ENCODE results near the gene SLC45A3.

The SLC45A3 gene

GRCh38 chr1:205629751-205630150, 50.6 kb downstream of the SLC45A3 start:
- no peak overlapping the region for H3K4me3 ChIP-seq (ENCODE audit: low read depth, low read length)
- H3K9me3 ChIP-seq: no peaks in the 10 kb centered on the region
- no peak for DNase-seq

GRCh38 chr1:205627956-205628355, 52.4 kb downstream of the SLC45A3 start:
- H3K4me1 ChIP-seq: no peaks in the 10 kb centered on the region; the same call in 1 of the 2 replicates
- no peaks in the 10 kb centered on the region for H3K9me3 ChIP-seq
- DNase-seq: no peak
- peaks cover 6% of the 10 kb centered on the region for H3K36me3 ChIP-seq
- no peak overlapping the region for H3K4me3 ChIP-seq (ENCODE audit: low read depth, low read length)
- no peak for TF ChIP-seq CTCF (IDR thresholded peaks at IDR 0.05; ENCODE audit: low read depth, low read length)
- no peaks in the 10 kb centered on the region for H3K27me3 ChIP-seq

More at GRCh38 chr1:205629751-205630150, 50.6 kb downstream of the SLC45A3 start:
- Histone ChIP-seq H3K27me3 (no peaks in the 10 kb centered on the region), H3K4me1 (no peaks in the 10 kb centered on the region; the same call in 1 of the 2 replicates), H3K36me3 (no peaks in the 10 kb centered on the region)
- no peak for TF ChIP-seq CTCF (IDR thresholded peaks at IDR 0.05; ENCODE audit: low read depth, low read length)

- H3K4me3 ChIP-seq (ENCODE audit: low read depth, low read length): no peak overlapping the region
- TF ChIP-seq CTCF (IDR thresholded peaks at IDR 0.05; ENCODE audit: low read depth, low read length): no peak
- H3K4me1 ChIP-seq: no peaks in the 10 kb centered on the region; the same call in 1 of the 2 replicates
- no peaks in the 10 kb centered on the region for H3K27me3 ChIP-seq
- peaks cover 15% of the 10 kb centered on the region for H3K36me3 ChIP-seq
- no peaks in the 10 kb centered on the region for H3K9me3 ChIP-seq
- no peak for DNase-seq
Observed at GRCh38 chr1:205626216-205626615, 54.1 kb downstream of the SLC45A3 start.

- H3K4me1 ChIP-seq: no peaks in the 10 kb centered on the region
- H3K36me3 ChIP-seq: peaks cover 31% of the 10 kb centered on the region
- DNase-seq: no peak
- no peak for TF ChIP-seq CTCF (IDR thresholded peaks at IDR 0.05; ENCODE audit: low read depth, low read length)
- H3K27me3 ChIP-seq: no peaks in the 10 kb centered on the region
- no peaks in the 10 kb centered on the region for H3K9me3 ChIP-seq
- no peak overlapping the region for H3K4me3 ChIP-seq (ENCODE audit: low read depth, low read length)
Observed at GRCh38 chr1:205623646-205624045, 56.7 kb downstream of the SLC45A3 start.

GRCh38 chr1:205620269-205620668, 60.0 kb downstream of the SLC45A3 start:
- no peaks in the 10 kb centered on the region for H3K27me3 ChIP-seq
- no peaks in the 10 kb centered on the region for H3K4me1 ChIP-seq
- no peaks in the 10 kb centered on the region for H3K9me3 ChIP-seq
- DNase-seq: no peak
- no peak overlapping the region for H3K4me3 ChIP-seq (ENCODE audit: low read depth, low read length)
- peaks cover 50% of the 10 kb centered on the region for H3K36me3 ChIP-seq
- no peak for TF ChIP-seq CTCF (IDR thresholded peaks at IDR 0.05; ENCODE audit: low read depth, low read length)

- no peak overlapping the region for H3K4me3 ChIP-seq (ENCODE audit: low read depth, low read length)
- H3K27me3 ChIP-seq: no peaks in the 10 kb centered on the region
- H3K36me3 ChIP-seq: peaks cover 50% of the 10 kb centered on the region
- no peak for DNase-seq
- H3K9me3 ChIP-seq: no peaks in the 10 kb centered on the region
- no peak for TF ChIP-seq CTCF (IDR thresholded peaks at IDR 0.05; ENCODE audit: low read depth, low read length)
- H3K4me1 ChIP-seq: no peaks in the 10 kb centered on the region
Observed at GRCh38 chr1:205619376-205619775, 60.9 kb downstream of the SLC45A3 start.

Measured in BE2C (cell line).